WTC11 (cell line): ENCODE measurements around the gene ALCAM.

Experiments
- EMX1 ChIP-seq: fragments of 250-450 bp; sonication (Bioruptor Pico); IDR thresholded peaks from 2 replicates; pipeline ENCODE4 v1.8.0; 2021; ENCODE audit warnings: mild to moderate bottlenecking
- ESRRA ChIP-seq: sonication (generic); formaldehyde crosslinking; IDR thresholded peaks from 2 replicates; pipeline ENCODE4 v1.8.1; 2022; ENCODE audit warnings: mild to moderate bottlenecking, missing genetic modification reagents, borderline replicate concordance
- FOXJ3 ChIP-seq: sonication (generic); formaldehyde crosslinking; IDR thresholded peaks from 2 replicates; pipeline ENCODE4 v1.9.0; 2021; ENCODE audit warnings: missing genetic modification reagents, mild to moderate bottlenecking, borderline replicate concordance
- PREB ChIP-seq: sonication (generic); formaldehyde crosslinking; IDR thresholded peaks from 2 replicates; pipeline ENCODE4 v1.8.1; 2022; ENCODE audit warnings: mild to moderate bottlenecking, missing genetic modification reagents, moderate library complexity, borderline replicate concordance
- SMAD3 ChIP-seq: sonication (generic); formaldehyde crosslinking; IDR thresholded peaks from 2 replicates; pipeline ENCODE4 v1.8.0; 2022; ENCODE audit warnings: missing genetic modification reagents, mild to moderate bottlenecking, borderline replicate concordance
- STAT6 ChIP-seq: sonication (generic); formaldehyde crosslinking; conservative IDR thresholded peaks from 2 replicates; pipeline ENCODE4 v1.8.1; 2023; ENCODE audit warnings: mild to moderate bottlenecking, low read depth, missing genetic modification reagents, moderate library complexity
- TP53 ChIP-seq: sonication (generic); formaldehyde crosslinking; IDR thresholded peaks from 2 replicates; pipeline ENCODE4 v1.8.1; 2023; ENCODE audit warnings: mild to moderate bottlenecking, missing genetic modification reagents
- USF1 ChIP-seq: sonication (generic); formaldehyde crosslinking; IDR thresholded peaks from 2 replicates; pipeline ENCODE4 v1.8.0; 2022; ENCODE audit warnings: mild to moderate bottlenecking, missing genetic modification reagents
- ZBTB21 ChIP-seq: sonication (generic); formaldehyde crosslinking; IDR thresholded peaks from 2 replicates; pipeline ENCODE4 v1.8.1; 2023; ENCODE audit warnings: mild to moderate bottlenecking, missing genetic modification reagents, borderline replicate concordance
- ZNF263 ChIP-seq: sonication (generic); formaldehyde crosslinking; IDR thresholded peaks from 2 replicates; pipeline ENCODE4 v1.8.1; 2022; ENCODE audit warnings: low read depth, mild to moderate bottlenecking, moderate library complexity, missing genetic modification reagents
- TF ChIP-seq, protein P1 (sequence below): fragments of 200-600 bp; IDR thresholded peaks from 2 replicates; pipeline ENCODE4 v1.8.0; 2022; ENCODE audit warnings: antibody characterized with exemption

- TF ChIP-seq, protein P1, sequence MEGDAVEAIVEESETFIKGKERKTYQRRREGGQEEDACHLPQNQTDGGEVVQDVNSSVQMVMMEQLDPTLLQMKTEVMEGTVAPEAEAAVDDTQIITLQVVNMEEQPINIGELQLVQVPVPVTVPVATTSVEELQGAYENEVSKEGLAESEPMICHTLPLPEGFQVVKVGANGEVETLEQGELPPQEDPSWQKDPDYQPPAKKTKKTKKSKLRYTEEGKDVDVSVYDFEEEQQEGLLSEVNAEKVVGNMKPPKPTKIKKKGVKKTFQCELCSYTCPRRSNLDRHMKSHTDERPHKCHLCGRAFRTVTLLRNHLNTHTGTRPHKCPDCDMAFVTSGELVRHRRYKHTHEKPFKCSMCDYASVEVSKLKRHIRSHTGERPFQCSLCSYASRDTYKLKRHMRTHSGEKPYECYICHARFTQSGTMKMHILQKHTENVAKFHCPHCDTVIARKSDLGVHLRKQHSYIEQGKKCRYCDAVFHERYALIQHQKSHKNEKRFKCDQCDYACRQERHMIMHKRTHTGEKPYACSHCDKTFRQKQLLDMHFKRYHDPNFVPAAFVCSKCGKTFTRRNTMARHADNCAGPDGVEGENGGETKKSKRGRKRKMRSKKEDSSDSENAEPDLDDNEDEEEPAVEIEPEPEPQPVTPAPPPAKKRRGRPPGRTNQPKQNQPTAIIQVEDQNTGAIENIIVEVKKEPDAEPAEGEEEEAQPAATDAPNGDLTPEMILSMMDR: no peak
- TF ChIP-seq ESRRA (CRISPR knock-in tag) (no peak), ZBTB21 (no peak), EMX1 (CRISPR knock-in tag) (no peak), SMAD3 (CRISPR knock-in tag) (no peak), STAT6 (CRISPR knock-in tag) (no peak), TP53 (CRISPR knock-in tag) (no peak), USF1 (CRISPR knock-in tag) (no peak), ZNF263 (CRISPR knock-in tag) (no peak), FOXJ3 (CRISPR knock-in tag) (no peak), PREB (CRISPR knock-in tag) (no peak)
These were observed 18.5 kb downstream of the ALCAM start for GRCh38 chr3:105385179-105385578.
